Activated gamma-delta T cell (primary cell): ENCODE measurements around the gene ARV1.
A peak's percentile ranks its signal among the peaks of the same experiment; 100 is the strongest.
"Not testable (repeated sequence)": the region's sequence is repeated elsewhere in the genome, so short reads cannot be mapped to it uniquely, and the experiment has no call there.

ENCODE experiments used
- DNase-seq: peaks from one replicate; lab custom pipeline; 2025; lab: John Stamatoyannopoulos, UW

The ARV1 gene

GRCh38 chr1:231020139-231020601 is 41.3 kb downstream of the ARV1 start:
- no peak for DNase-seq

GRCh38 chr1:231020816-231021215 is 41.9 kb downstream of the ARV1 start:
- DNase-seq: no peak

- no peak for DNase-seq
Measured at GRCh38 chr1:231021540-231022031, 42.7 kb downstream of the ARV1 start.

GRCh38 chr1:231022543-231022942 is 43.6 kb downstream of the ARV1 start:
- not testable (repeated sequence) for DNase-seq

- DNase-seq: no peak
Measured at GRCh38 chr1:231023150-231023549, 44.3 kb downstream of the ARV1 start.

- DNase-seq: no peak
Measured at GRCh38 chr1:231026576-231026975, 47.7 kb downstream of the ARV1 start.

- no peak for DNase-seq
Measured at GRCh38 chr1:231027136-231027925, 48.4 kb downstream of the ARV1 start.

- no peak for DNase-seq
Measured at GRCh38 chr1:231027971-231028370, 49.1 kb downstream of the ARV1 start.

GRCh38 chr1:231028682-231029081 is 49.8 kb downstream of the ARV1 start:
- no peak for DNase-seq

- DNase-seq: not testable (repeated sequence)
Measured at GRCh38 chr1:231029247-231029646, 50.4 kb downstream of the ARV1 start.

GRCh38 chr1:231029841-231030240 is 50.9 kb downstream of the ARV1 start:
- DNase-seq: no peak

GRCh38 chr1:231032963-231033362 is 54.1 kb downstream of the ARV1 start:
- no peak for DNase-seq

GRCh38 chr1:231035799-231036198 is 56.9 kb downstream of the ARV1 start:
- no peak for DNase-seq

GRCh38 chr1:231036416-231036815 is 57.5 kb downstream of the ARV1 start:
- no peak for DNase-seq

- DNase-seq: no peak
Measured at GRCh38 chr1:231037585-231038517, 59.0 kb downstream of the ARV1 start.

- peak; percentile 25 for DNase-seq
Measured at GRCh38 chr1:231039161-231040018, 60.5 kb downstream of the ARV1 start.

GRCh38 chr1:231040019-231040799 is 61.3 kb downstream of the ARV1 start, which contains the start of gene FAM89A:
Gene FAM89A, minus strand, starts transcription at chr1:231040254. Its CDS starts 43 bp downstream, at chr1:231040211.
- peak; percentile 48 for DNase-seq

- no peak for DNase-seq
Measured at GRCh38 chr1:231040800-231041718, 62.2 kb downstream of the ARV1 start.

GRCh38 chr1:231041719-231042261 is 62.9 kb downstream of the ARV1 start:
- no peak for DNase-seq
